Stimulated activated CD8-positive, alpha-beta memory T cell treated with anti-CD3 and anti-CD28 coated beads, Interleukin-15, amount 100 ng/mL, for 24 hours (primary cell): ENCODE measurements around the gene QSOX2.

Source experiments
- DNase-seq: peaks from one replicate; pipeline ENCODE4 v3.0.0-alpha.2; 2020; ENCODE audit warnings: low read depth

QSOX2 gene

DNA sequence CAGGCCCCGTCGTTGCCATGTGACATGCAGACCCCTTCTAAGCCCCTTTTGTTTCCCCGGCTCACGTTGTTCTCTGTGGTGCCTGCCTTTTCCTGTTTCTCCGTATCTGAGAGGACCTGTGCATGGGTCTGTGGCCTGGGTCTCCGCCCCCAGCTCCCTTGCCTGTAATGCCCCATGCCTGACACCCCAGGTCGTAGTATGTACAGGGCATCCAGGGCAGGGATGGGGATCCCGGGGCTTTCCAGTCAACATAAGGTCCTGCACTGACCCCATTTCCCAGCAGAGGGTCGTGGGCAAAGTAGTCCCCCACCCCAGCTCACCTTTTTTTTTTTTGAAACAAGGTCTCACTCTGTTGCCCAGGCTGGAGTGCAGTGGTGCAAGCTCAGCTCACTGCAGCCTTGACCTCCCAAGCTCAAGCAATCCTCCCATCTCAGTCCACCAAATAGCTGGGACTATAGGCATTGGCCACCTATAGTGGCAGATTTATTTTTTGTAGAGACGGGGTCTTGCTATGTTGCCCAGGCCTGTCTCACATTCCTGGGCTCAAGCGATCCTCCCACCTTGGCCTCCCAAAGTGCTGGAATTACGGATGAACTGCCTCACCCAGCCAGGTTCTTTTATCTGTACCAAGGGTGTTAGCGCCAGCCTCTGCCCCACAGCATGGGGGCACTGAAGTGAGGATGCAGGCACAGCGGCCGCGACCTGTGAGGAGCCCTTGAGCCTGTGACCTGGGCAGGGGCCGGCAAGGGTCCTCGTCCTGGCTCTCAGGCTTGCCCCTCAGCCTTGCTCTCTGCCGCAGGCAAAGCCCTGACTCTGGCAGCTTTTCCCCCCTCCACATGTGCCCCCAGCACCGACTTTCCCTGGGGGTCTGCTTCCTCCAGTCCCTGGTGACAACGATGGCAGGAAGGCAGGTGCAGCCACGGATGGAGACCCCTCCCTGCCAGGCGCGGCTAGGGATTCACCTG lies 19.1 kb upstream of the QSOX2 start:
- no peak for DNase-seq

- no peak for DNase-seq
These were observed 18.4 kb upstream of the QSOX2 start for GRCh38 chr9:136264031-136264430.

DNA sequence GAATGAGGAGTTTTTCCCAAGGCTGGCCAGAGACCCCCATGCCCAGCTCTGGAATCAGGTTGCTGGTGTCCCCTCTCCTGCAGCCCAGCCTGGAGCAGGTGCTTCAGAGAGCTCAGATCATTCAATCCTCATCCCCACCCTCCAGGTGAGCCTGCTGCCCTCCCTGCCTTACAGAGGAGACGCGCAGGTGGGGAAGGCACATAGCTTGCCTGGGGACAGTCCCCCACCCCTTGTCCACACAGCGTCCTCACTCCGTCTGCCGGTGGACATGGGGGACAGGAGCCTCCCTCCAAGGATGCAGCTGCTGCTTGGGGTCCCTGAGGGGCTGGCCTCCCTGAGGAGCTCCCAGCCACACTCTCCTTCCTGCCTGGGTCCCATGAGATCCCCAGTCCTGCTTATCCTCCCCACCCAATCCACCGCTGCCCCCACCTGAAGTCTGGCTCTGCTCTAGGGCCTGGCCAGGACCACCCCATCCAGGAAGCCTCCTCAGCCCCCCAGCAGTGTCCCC lies 17.1 kb upstream of the QSOX2 start:
- DNase-seq = no peak

DNA sequence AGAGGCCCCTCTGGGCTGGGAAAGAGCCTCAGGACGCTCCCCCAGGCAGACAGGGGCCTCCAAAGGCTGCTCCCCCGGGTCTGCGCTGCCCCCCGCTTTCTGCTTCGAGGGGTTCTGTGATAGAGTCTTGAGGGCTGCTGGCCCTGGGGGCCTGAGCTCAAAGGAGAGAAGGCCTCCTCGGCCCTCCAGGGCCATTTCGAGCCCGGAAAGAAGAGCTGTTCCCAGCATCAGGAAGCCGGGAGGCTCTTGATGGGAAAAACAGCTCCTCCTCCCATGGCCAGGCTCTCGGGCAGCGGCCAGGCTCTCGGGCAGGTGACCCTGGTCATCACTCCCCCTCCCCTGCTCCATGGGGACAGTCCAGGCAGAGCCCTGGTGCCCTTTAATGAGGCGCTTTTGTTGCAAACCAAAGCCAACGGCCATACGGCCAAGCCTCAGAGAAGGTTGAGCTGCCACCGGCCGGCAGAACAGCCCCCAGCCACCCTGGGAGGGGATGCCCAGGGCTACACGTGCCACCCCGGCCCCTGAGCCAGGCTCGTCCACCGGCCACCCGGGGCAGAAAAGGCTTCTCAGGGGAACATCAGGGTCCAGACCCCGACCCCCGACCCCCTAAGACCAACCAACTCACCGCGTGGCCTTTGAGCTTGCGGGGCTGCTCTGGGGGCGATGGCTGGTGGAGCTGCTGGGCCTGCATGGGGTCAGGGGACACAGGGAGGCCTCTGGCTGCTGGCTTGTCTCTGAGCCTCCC lies 16.2 kb upstream of the QSOX2 start:
- DNase-seq = no peak

GRCh38 chr9:136260936-136261472 lies 15.4 kb upstream of the QSOX2 start:
- DNase-seq = no peak

DNA sequence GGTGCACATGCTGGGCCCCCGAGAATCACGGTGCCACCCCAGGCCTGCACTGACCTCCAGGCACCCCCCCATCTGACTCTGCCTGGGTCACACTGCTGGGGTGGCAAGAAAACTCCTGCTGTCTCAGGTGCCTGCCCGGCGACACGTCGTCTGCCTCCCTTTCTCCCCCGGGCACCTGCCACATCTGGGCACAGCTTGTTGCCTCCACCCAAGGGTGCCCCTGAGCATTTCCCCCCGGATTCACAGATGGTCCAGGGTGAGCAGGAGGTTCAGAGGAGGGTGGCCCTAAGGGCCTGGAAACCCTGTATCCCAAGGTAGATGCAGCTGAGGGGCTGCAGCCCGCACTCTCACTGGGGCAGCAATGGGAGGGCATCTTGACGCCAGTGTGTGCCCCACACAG lies 14.9 kb upstream of the QSOX2 start:
- no peak for DNase-seq

- DNase-seq = no peak
These were observed 14.2 kb upstream of the QSOX2 start for GRCh38 chr9:136259836-136260235.

- no peak for DNase-seq
These were observed 13.9 kb upstream of the QSOX2 start for GRCh38 chr9:136259517-136259813.

- no peak for DNase-seq
These were observed 13.3 kb upstream of the QSOX2 start for GRCh38 chr9:136258786-136259516.

DNA sequence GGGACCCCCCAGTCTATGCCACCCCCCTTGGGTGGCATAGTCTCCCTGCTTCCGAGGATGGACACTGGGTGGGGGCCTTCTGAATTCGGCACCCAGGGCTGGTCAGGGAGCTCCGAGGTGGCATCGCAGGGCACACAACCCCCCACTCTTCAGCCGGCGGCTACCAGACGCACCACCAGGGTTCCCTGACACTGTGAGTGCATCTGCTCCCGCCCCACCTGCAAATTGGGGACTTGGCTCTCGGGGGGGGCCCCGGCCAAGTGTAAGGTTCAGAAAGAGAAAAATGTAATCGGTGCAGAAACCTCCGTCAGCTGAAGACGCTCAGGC lies 12.7 kb upstream of the QSOX2 start:
- DNase-seq = no peak

GRCh38 chr9:136257381-136258298 lies 12.0 kb upstream of the QSOX2 start:
- DNase-seq = no peak

DNA sequence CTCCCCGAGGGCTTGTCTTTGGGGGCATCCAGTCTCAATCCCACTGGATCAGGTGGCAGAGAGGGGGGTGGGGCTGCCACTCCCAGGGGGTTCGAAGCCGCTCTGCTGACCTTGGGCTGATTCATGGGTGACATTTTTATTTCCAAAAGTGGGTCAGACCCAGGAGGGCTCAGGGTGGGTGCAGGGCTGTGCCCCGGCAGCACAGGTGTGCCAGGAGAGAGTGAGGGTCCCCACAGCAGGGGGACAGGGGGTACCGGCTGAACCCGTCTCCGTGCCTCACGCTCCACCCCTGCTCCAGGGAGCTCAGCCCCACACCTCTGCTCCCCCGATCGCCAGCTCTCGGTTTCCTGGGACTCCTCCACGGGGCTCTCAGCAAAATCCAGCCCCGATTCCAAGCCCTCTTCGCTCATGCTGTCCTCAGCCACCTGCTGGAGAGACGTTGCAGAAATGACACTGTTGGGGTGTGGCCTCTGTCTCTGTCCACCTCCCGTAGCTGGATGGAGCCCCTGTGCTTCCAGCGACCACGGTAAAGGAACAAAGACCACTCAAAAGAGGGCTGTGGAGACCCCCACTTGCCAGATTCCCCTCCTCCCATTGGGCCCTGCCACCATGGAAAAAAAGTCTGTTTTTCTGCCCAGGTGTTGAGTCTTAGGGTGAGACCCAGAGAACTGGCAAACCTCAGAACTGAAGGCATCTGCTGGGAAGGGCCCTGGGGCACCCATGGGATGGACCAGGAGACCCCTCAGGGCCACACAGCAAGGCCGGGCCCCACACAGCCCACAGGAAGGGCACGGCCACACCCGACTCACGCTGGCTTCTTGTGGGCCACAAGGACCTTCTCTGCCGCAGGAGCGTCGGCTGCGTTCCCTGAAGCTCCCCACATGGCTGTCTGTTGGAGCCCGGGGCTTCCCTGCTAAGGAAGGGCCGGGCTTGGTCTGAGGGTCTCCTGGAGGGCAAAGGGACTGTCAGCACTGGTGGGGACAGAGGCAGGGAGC lies 10.6 kb upstream of the QSOX2 start:
- no peak for DNase-seq

- no peak for DNase-seq
These were observed 9.5 kb upstream of the QSOX2 start for GRCh38 chr9:136255166-136255538.

DNA sequence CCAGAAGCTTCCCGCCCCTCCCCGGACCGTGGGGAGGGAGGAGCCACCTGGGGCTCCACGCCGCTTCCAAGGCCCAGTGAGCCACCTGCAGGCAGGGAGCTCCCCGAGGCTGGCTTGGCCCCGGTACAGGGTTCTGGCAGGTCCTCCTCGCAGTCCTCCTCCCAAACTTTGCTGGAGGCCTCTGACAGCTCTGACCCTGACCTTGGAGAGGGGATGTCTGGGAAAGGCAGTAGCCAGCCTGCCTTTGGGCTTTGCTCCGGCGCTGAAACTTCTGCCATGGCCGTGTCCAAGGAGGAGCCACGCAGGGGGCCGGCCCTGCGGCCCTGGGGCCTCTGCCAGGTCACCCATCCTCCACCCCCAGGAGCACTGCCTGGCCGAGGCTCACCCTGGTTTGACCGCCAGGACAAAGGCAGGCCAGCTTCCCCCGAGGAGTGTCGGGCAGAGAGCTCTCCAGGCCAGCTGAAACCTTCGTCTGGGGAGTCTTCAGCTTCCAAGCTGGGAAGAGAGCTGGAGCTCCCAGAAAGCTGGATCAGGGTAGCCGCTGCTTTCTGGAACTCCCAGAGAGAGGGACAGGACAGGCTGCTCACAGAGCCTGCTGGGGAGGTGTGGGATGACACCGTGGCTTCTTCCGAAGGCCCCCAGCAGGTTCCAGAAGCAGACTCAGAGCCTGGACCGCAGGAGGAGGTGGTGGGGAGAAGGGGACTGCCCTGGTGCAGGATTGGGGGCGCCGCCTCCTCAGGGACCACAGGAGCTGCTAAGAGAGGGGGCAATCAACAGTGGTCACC lies 9.0 kb upstream of the QSOX2 start:
- DNase-seq = no peak

DNA sequence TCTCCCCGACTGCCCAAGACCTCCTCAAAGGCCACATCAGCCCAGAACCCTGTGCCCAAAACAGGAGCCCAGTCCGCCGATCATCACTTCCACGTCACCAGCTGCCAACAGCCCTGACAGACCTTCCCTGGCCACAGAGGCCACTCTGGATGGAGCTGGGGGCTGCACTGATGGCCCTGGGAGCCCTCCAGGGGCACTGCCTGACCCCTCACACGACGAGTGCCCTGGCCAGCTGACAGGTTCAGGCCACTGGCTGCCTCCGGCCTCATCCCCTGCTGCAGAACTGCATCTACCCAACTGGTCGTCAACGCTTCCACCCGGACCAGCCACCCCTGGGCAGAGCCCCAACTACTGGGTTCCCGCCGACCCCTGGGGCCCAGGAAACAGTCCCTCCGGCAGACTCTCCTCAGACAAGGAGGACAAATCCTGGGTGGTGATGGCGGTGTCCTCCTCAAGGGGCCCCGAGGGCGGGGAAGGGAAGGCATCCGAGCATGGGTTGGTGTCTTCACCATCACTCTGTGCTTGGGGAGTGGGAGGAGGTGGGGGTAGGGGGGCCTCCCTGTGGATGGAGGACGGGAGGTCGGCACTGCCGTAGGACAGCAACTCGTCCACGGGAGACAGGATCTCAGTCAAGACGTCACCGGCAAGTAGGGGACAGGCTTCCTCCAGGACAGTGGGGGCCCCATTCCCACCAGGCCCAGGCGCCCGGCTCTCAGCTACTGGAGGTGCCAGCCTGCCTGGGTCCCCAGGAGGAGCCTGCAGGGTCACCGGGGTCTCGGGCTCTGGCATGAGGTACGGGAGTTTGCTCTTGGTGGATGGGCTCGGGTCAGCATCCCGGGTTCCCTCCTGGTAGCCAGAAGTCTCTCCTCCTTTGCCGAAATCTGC lies 7.9 kb upstream of the QSOX2 start:
- DNase-seq = no peak

GRCh38 chr9:136252846-136253245 lies 7.2 kb upstream of the QSOX2 start:
- no peak for DNase-seq

DNA sequence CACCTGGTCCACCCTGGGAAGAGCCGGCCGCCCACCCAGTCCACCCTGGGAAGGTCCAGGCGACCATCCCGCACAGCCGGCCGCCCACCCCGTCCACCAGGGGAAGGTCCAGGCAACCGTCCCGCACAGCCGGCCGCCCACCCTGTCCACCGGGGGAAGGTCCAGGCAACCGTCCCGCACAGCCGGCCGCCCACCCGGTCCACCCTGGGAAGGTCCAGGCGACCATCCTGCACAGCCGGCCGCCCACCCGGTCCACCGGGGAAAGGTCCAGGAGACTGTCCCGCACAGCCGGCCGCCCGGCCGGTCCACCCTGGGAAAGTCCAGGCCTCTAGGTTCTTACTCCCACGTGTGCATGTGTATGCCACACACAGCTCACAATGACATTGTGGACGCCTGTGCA lies 6.7 kb upstream of the QSOX2 start:
- no peak for DNase-seq
